GM18867 (cell line): ENCODE results near the gene IDI2.
"Not testable (repeated sequence)": the region's sequence is repeated elsewhere in the genome, so short reads cannot be mapped to it uniquely, and the experiment has no call there.

Source experiments
- ATAC-seq: cut with Tn5 transposase; IDR thresholded peaks from one replicate; pipeline ENCODE4 v1.9.1; 2021; ENCODE audit warnings: mild to moderate bottlenecking, moderate library complexity; ENCODE audit not compliant: unreplicated experiment

Gene IDI2

GRCh38 chr10:1048349-1048731, 22.7 kb upstream of the IDI2 start:
- no peak for ATAC-seq

GRCh38 chr10:1047937-1048336, 22.3 kb upstream of the IDI2 start:
- no peak for ATAC-seq

GRCh38 chr10:1045415-1045814, 19.8 kb upstream of the IDI2 start:
- no peak for ATAC-seq

GRCh38 chr10:1044964-1045363, 19.3 kb upstream of the IDI2 start:
- no peak for ATAC-seq

- no peak for ATAC-seq
These were observed 18.5 kb upstream of the IDI2 start for GRCh38 chr10:1044146-1044545.

- peak; percentile 64 for ATAC-seq
These were observed 17.9 kb upstream of the IDI2 start for GRCh38 chr10:1043532-1043995.

- ATAC-seq = no peak
These were observed 15.9 kb upstream of the IDI2 start for GRCh38 chr10:1041514-1041913.

GRCh38 chr10:1040133-1040532, 14.5 kb upstream of the IDI2 start:
- no peak for ATAC-seq

- not testable (repeated sequence) for ATAC-seq
These were observed 13.1 kb upstream of the IDI2 start for GRCh38 chr10:1038769-1039168.

GRCh38 chr10:1037098-1037497, 11.4 kb upstream of the IDI2 start:
- no peak for ATAC-seq

- peak; percentile 77 for ATAC-seq
These were observed 10.7 kb upstream of the IDI2 start for GRCh38 chr10:1036341-1036791.

GRCh38 chr10:1035201-1035600, 9.5 kb upstream of the IDI2 start:
- no peak for ATAC-seq

GRCh38 chr10:1034758-1035157, 9.1 kb upstream of the IDI2 start:
- ATAC-seq = no peak

GRCh38 chr10:1033601-1034000, 7.9 kb upstream of the IDI2 start:
- no peak for ATAC-seq

- ATAC-seq = no peak
These were observed 4.2 kb upstream of the IDI2 start for GRCh38 chr10:1029838-1030237.

- no peak for ATAC-seq
These were observed 919 bp upstream of the IDI2 start for GRCh38 chr10:1026578-1026977.

GRCh38 chr10:1024103-1024502, 1.6 kb downstream of the IDI2 start:
- no peak for ATAC-seq

- ATAC-seq = no peak
These were observed 3.2 kb downstream of the IDI2 start for GRCh38 chr10:1022413-1022812.

- ATAC-seq = no peak
These were observed 4.7 kb downstream of the IDI2 start for GRCh38 chr10:1020958-1021357.

- no peak for ATAC-seq
These were observed 5.2 kb downstream of the IDI2 start for GRCh38 chr10:1020460-1020859.

- ATAC-seq = no peak
These were observed 6.3 kb downstream of the IDI2 start for GRCh38 chr10:1019362-1019761.

- no peak for ATAC-seq
These were observed 10.0 kb downstream of the IDI2 start for GRCh38 chr10:1015688-1016087.

GRCh38 chr10:1011696-1012095, 14.0 kb downstream of the IDI2 start:
- no peak for ATAC-seq

GRCh38 chr10:1010703-1011102, 15.0 kb downstream of the IDI2 start:
- no peak for ATAC-seq
